IPS DF 6.9 (cell line): ENCODE data around the gene TMEM123.
"Not testable (repeated sequence)": the region's sequence is repeated elsewhere in the genome, so short reads cannot be mapped to it uniquely, and the experiment has no call there.

Experiments
- DNase-seq: peaks from one replicate; pipeline ENCODE4 v3.0.0-alpha.2; 2013; ENCODE audit warnings: low read depth, low spot score
- H3K27ac ChIP-seq: one replicate; pipeline ENCODE4 v1.5.1; 2013; ENCODE audit warnings: low read length, control low read depth
- H3K27me3 ChIP-seq: 2 replicates; pipeline ENCODE4 v1.6.1; 2013; ENCODE audit warnings: mild to moderate bottlenecking, low read length; ENCODE audit not compliant: control insufficient read depth, insufficient read depth
- H3K36me3 ChIP-seq: 2 replicates; pipeline ENCODE4 v1.6.1; 2013; ENCODE audit warnings: low read length; ENCODE audit not compliant: control insufficient read depth, insufficient read depth
- H3K4me1 ChIP-seq: 2 replicates; pipeline ENCODE4 v1.6.1; 2013; ENCODE audit warnings: low read length; ENCODE audit not compliant: control insufficient read depth, insufficient read depth
- H3K4me3 ChIP-seq: 2 replicates; pipeline ENCODE4 v1.5.1; 2013; ENCODE audit warnings: mild to moderate bottlenecking, low read length
- H3K9me3 ChIP-seq: 2 replicates; pipeline ENCODE4 v1.6.1; 2013; ENCODE audit warnings: low read length, inconsistent platforms; ENCODE audit not compliant: control insufficient read depth, insufficient read depth
- WGBS: extraction: QIAGEN DNeasy Blood & Tissue Kit; methylation state at CpG from one replicate; pipeline ENCODE4 v1.1.7; 2013; ENCODE audit warnings: mixed read lengths, missing lambda C conversion rate; ENCODE audit not compliant: insufficient read length, insufficient coverage; 5-methylcytosine and 5-hydroxymethylcytosine counted together

TMEM123 gene

DNA sequence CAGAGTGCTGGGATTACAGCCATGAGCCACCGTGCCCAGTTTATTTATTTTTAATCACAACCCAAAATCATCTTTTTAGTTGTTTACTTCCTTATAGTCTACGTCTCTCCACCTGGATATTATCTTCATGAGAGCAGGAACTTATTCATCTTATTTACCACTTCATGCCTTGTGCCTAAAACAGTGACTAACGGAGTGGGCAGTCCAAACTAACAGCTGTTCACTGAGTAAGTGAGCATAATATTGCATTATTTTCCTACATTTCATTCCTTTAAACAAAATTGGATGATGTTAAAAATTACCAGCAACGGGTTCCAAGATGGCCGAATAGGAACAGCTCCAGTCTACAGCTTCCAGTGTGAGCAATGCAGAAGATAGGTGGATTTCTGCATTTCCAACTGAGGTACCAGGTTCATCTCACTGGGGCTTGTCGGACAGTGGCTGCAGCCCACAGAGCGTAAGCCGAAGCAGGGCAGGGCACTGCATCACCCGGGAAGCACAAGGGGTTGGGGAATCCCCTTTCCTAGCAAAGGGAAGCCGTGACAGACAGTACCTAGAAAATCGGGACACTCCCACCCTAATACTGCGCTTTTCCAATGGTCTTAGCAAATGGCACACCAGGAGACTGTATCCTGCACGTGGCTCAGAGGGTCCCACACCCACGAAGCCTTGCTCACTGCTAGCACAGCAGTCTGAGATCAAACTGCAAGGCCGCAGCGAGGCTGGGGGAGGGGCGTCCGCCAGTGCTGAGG lies 14.1 kb downstream of the TMEM123 start:
- H3K4me1 ChIP-seq = no peaks in the 10 kb centered on the region
- DNase-seq = no peak
- H3K27ac ChIP-seq = no peak overlapping the region
- H3K9me3 ChIP-seq = no peaks in the 10 kb centered on the region
- H3K27me3 ChIP-seq = no peaks in the 10 kb centered on the region
- WGBS = no CpG with 5 or more reads among the region's 18 CpGs
- no peak overlapping the region for H3K4me3 ChIP-seq
- H3K36me3 ChIP-seq = no peaks in the 10 kb centered on the region

DNA sequence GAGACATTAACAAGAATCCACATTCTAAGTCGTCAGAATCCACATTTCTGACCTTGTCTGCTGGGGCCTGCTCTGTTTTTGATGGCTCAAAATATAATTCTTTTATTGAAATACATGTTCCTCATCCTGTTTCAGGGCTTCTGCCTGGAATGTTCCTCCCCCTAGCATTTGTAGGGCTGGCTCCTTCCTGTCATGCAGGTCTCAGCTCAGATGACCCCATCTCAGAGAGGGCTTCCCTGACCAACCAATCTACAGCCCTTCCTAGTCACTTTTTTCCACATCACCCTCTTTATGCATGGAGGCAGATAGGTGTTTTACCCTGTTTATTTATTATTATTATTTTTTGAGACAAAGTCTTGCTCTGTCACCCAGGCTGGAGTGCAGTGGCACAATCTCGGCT lies 14.8 kb downstream of the TMEM123 start:
- DNase-seq = no peak
- Histone ChIP-seq H3K27ac (no peak overlapping the region), H3K27me3 (no peaks in the 10 kb centered on the region), H3K4me3 (no peak overlapping the region), H3K4me1 (no peaks in the 10 kb centered on the region), H3K9me3 (0 out of 2 replicates have a peak, but pooled peaks cover 1% of the 10 kb centered on the region), H3K36me3 (no peaks in the 10 kb centered on the region)
- WGBS = no CpG with 5 or more reads among the region's 2 CpGs

DNA sequence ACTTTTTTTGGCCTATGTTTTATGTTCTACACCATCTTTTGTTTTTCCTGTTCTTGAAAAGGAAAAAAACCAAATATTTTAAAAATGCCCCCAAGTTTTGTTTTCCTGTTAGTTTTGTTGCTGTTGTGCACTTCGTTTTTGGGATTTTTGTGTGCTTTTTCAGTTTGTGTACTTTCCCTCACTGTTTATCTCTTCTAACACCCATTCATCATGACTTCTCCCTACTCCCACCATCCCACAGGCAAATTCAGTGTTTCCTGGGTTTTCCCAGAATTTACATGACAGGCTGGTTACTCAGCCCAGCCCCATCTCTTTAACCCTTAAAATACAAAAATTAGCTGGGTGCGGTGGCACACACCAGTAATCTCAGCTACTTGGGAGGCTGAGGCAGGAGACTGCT lies 15.6 kb downstream of the TMEM123 start:
- Histone ChIP-seq H3K27me3 (no peaks in the 10 kb centered on the region), H3K4me3 (no peak overlapping the region), H3K4me1 (no peaks in the 10 kb centered on the region), H3K36me3 (no peaks in the 10 kb centered on the region), H3K27ac (no peak overlapping the region), H3K9me3 (0 out of 2 replicates have a peak, but pooled peaks cover 1% of the 10 kb centered on the region)
- WGBS = no CpG with 5 or more reads among the region's 2 CpGs
- no peak for DNase-seq

DNA sequence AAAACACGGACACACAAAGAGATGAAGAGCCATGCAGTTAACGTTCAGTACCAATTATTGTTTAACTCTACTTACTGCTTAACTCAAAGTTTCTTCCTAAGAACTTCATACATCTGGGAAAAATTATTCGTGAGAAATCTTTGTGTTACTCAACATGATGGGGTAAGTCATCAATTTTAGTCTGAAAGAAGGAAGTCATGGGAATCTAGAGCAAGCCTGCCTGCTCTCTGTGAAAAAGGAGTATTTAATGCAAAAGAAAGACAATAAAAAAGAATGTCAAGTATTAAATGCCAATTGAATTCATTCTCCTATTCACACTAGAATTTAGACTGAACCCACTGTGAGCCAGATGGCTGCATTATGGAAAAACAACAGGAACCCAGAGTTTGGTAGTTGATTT lies 16.0 kb downstream of the TMEM123 start:
- Histone ChIP-seq H3K9me3 (0 out of 2 replicates have a peak, but pooled peaks cover 1% of the 10 kb centered on the region), H3K27ac (no peak overlapping the region), H3K4me1 (no peaks in the 10 kb centered on the region), H3K27me3 (no peaks in the 10 kb centered on the region), H3K36me3 (no peaks in the 10 kb centered on the region), H3K4me3 (no peak overlapping the region)
- no CpG with 5 or more reads among the region's 3 CpGs for WGBS
- no peak for DNase-seq

DNA sequence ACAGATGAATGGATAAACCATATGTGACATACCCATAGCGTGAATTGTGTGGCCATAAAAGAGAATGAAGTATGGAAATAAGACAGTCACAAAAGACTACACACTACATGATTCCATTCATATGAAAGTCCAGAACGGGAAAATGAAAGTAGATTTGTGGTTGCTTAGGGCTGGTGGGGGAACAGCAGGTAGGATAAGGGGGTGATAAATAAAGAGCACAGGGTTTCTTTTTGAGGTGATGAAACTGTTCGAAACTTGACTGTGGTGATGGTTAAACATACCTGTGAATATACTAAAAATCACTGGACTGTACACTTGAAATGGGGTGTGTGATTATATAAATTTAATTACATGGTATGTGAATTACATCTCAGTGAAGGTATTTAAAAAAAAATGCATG lies 16.9 kb downstream of the TMEM123 start:
- H3K9me3 ChIP-seq = 0 out of 2 replicates have a peak, but pooled peaks cover 1% of the 10 kb centered on the region
- H3K36me3 ChIP-seq = no peaks in the 10 kb centered on the region
- no peaks in the 10 kb centered on the region for H3K4me1 ChIP-seq
- no peak overlapping the region for H3K4me3 ChIP-seq
- H3K27me3 ChIP-seq = no peaks in the 10 kb centered on the region
- DNase-seq = no peak
- no peak overlapping the region for H3K27ac ChIP-seq
- no CpG with 5 or more reads among the region's 3 CpGs for WGBS

DNA sequence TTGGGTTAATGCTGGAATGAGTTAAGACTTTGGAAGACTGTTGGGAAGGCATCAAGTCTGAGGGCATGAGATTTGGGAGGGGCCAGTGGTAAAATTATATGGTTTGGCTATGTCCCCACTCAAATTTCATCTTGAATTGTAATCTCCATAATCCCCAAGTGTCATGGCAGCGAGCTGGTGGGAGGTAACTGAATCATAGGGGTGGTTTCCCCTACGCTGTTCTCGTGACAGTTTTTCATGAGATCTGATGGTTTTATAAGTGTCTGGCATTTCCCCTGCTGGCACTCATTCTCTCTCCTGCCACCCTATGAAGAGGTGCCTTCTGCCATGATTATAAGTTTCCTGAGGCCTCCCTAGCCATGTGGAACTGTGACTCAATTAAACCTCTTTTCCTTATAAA lies 19.0 kb downstream of the TMEM123 start:
- WGBS = no CpG with 5 or more reads among the region's 3 CpGs
- not testable (repeated sequence) for H3K4me1 ChIP-seq, H3K36me3 ChIP-seq, H3K4me3 ChIP-seq, H3K27ac ChIP-seq, DNase-seq, H3K27me3 ChIP-seq, H3K9me3 ChIP-seq

DNA sequence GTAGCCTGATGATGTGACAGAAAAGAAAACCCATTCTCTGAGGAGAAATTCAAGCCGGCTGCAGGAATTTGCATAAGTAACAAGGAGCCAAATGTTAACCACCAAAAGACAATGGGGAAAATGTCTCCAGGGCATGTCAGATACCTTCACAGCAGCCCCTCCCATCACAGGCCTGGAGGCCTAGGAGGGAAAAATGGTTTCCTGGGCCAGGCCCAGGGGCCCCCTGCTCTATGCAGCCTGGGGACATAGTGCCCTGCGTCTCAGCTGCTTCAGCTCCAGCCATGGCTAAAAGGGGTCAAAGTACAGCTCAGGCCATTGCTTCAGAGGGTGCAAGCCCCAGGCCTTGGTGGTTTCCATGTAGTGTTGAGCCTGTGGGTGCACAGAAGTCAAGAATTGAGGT lies 20.0 kb downstream of the TMEM123 start:
- not testable (repeated sequence) for DNase-seq, H3K36me3 ChIP-seq, H3K4me1 ChIP-seq, H3K9me3 ChIP-seq, H3K27ac ChIP-seq, H3K27me3 ChIP-seq, H3K4me3 ChIP-seq
- WGBS = no CpG with 5 or more reads among the region's 2 CpGs

DNA sequence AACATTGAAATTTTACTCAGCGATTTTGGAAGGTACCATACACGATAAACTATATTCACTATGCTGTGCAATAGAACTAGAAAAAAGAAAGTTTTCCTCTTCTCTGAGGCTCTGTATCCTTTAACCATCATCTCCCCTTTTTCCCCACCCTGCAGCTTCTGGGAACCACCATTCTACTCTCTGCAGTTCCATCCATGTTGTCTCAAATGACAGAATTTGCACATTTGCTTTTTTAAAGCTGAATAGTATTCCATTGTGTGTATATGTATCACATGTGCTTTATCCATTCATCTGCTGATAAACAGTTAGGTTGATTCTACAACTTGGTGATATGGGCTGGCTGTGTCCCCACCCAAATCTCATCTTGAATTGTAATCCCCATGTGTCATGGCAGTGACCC lies 21.2 kb downstream of the TMEM123 start:
- H3K27me3 ChIP-seq = no peaks in the 10 kb centered on the region
- no peak overlapping the region for H3K4me3 ChIP-seq
- DNase-seq = no peak
- WGBS = no CpG with 5 or more reads among the region's 2 CpGs
- 0 out of 2 replicates have a peak, but pooled peaks cover 1% of the 10 kb centered on the region for H3K9me3 ChIP-seq
- H3K36me3 ChIP-seq = no peaks in the 10 kb centered on the region
- no peaks in the 10 kb centered on the region for H3K4me1 ChIP-seq
- H3K27ac ChIP-seq = no peak overlapping the region

DNA sequence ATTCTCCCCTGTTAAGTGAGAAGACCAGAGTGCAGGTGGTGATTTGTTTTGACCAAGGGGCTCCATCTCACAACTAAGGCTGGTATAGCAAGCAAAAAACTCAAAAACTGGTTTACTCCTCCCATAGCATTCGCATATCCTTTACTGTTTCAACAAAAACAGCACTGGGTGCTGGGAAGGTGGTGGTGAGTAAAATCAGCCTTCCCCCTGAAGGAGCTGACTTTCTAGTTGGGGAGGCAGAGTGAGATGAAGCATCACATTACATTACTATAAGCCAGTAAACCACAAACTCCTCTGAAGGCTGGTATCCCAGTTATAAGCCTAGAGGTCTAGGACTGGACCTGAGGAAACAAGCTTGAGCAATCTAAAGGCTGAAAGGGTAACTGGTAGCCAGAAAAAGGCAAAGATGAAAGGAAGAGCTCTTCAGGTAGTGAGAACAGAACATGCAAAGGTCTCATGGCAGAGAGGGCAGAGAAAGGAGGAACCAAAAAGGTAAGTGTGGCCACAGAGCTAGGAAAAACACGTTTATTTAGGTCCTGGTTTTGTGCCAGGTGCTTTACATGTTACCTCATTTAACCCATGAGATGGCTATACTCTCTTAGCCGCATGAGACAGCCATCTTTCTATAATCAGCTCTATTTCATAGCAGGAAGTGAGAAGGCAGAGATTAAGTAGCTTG lies 22.3 kb downstream of the TMEM123 start:
- Histone ChIP-seq H3K27me3 (no peaks in the 10 kb centered on the region), H3K27ac (no peak overlapping the region), H3K36me3 (no peaks in the 10 kb centered on the region), H3K9me3 (0 out of 2 replicates have a peak, but pooled peaks cover 1% of the 10 kb centered on the region), H3K4me3 (no peak overlapping the region), H3K4me1 (no peaks in the 10 kb centered on the region)
- no CpG with 5 or more reads among the region's 3 CpGs for WGBS
- no peak for DNase-seq

DNA sequence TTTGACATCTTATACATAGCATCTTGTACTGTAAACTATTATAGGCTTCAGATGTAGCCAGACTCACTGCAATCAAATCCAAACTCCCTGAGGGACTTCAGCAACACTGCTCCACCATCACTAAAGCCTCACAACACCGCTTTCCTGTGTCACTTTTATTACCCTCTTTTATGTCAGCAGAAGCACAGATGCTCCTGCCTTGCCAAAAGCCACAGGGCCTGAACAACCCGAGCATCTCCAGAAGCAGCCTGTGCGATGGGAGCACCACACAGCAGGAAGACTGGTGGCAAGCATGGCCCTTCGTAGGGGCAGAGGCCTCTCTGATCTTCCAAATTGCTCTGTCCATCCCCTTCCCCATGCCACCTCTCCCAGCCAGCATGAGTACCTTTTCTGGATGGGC lies 22.9 kb downstream of the TMEM123 start:
- Histone ChIP-seq H3K4me3 (no peak overlapping the region), H3K9me3 (0 out of 2 replicates have a peak, but pooled peaks cover 1% of the 10 kb centered on the region), H3K36me3 (no peaks in the 10 kb centered on the region), H3K27me3 (no peaks in the 10 kb centered on the region), H3K4me1 (no peaks in the 10 kb centered on the region), H3K27ac (no peak overlapping the region)
- WGBS = no CpG with 5 or more reads among the region's 4 CpGs
- DNase-seq = no peak
